GM19468 (cell line): ENCODE measurements around the gene PXYLP1.

Source experiments
- ATAC-seq: cut with Tn5 transposase; IDR thresholded peaks from one replicate; pipeline ENCODE4 v1.9.1; 2021; ENCODE audit warnings: mild to moderate bottlenecking, moderate library complexity, moderate number of reproducible peaks; ENCODE audit not compliant: unreplicated experiment; ENCODE audit errors: extremely low read depth

The PXYLP1 gene

DNA sequence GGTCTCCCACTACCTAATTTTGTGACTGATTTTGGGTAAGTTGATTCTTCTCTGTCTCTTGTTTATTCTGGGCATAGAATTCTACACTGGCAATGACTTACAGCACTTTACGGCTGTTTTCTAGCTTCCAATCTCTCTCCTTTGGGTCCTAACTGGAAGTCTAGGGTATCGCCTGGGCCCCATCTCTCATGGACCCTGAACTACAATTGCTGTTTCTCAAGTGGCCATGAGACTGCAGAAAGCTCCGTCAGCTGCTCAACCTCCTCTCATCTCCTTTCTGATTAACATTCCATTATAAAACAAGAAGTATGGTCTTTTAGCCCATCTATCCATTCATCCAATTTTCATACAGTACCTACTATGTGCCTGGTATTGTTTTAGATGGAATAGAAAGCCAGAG, 4.4 kb upstream of the PXYLP1 start:
- no peak for ATAC-seq

DNA sequence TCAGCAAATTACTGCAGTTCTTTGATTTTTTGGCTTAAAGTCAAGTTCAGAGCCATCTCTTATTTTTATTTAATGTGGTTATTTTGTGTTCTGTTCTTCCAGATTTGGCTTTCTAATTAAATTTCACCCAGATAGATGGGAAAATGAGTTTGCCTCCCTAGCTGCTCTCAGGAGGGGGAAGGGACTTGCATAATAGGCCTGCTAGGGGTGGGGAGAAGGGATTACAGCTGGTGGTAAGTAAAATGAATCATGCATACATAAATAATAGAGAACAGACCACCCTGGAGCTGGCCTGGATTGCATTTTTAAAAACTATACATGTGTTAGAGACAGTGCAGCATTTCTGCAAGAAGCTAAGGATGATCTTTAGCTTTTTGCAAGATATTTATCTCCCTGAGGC, 3.9 kb upstream of the PXYLP1 start:
- no peak for ATAC-seq

- no peak for ATAC-seq
These were observed 3.2 kb upstream of the PXYLP1 start for GRCh38 chr3:141228395-141228794.

- ATAC-seq, result no peak
These were observed 2.5 kb upstream of the PXYLP1 start for GRCh38 chr3:141229132-141229531.

- no peak for ATAC-seq
These were observed 1.3 kb upstream of the PXYLP1 start for GRCh38 chr3:141230293-141230692.

DNA sequence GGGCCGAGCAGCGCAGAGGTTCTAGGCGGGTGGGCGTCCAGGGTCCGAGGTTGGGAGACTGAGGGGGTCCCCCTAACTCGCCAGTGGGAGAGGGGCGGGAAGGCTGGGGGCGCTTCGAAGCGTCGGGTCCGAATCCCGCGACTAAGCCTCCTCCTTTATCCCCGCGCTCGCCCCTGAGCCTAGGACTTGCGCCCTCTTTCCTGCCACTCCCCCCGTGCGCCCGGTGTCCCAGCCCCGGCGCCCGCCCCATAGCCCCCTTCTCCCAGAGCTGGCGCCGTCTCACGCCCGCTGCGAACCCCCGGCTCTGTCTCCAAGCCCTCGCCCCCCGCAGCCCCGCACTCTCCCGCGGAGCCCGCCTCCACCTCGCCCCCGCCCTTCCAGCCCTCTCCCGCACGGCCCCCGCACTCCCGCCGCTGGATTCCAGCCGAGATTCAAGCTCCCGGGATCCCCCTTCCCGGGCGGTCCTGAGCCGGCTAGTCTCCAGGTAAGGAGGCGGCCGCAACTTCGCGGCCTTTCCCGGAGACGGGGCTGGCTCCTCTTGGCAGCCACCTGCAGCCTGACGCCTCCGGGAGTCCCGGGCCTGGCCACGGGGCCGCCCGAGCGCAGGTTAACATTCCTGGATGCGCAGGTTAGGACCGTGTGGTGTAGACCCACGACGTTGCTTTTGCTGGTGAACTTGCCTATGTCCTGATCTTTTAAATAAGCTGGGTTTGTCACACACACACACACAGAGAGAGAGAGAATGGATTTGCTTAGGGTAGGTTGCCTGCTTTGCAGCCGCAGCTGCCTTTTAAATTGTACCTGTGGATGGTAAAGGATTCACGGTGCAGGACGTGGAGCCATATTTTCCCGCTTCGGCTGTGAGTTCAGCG, 563 bp downstream of the PXYLP1 start:
- no peak for ATAC-seq

- ATAC-seq, result no peak
These were observed 2.0 kb downstream of the PXYLP1 start for GRCh38 chr3:141233457-141234161.

DNA sequence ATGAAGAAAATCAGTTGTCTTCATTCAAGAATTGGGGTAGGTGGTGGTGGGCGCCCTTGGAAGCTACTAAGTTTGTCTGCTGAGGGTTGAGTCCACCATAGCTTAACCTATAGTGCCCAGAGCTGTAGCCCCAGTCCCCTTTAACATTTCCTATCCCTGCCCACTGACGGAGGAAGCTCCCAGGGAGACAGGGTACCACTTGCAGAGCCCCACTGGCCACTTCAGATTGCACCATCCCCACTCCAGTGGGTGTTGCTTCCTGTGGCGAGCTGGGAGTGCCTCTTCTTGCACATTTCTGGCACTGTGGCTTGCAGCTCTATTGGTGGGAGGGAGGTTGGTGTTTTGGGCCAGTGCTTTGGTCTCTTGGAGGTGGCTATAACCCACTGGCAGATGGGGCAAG, 2.7 kb downstream of the PXYLP1 start:
- ATAC-seq, result no peak

DNA sequence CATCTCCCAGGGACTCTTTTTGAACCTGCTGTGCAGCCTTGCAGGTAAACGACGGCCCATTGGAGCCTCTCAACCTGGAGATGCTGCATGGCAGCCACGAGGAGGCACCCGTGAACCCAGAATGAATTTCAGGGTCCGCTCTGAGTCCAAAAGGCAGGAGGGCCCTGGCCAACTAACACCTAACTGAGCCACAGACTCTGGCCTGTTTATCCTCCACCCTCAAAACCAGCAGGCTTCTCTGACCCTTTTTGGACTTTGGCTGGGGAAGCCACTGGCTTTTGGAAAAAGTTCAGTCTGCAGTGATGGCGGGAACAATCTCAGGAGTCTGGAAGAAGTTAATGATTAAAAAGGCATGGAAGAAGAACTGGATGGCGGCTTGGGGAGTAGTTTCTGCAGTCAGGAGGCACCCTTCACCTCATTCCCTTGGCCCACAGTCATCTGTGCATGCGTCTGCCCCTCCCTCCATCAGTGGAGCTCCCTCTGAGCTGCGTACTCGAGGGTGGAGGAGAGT, 4.1 kb downstream of the PXYLP1 start:
- no peak for ATAC-seq

- ATAC-seq, result no peak
These were observed 4.7 kb downstream of the PXYLP1 start for GRCh38 chr3:141236361-141236760.

GRCh38 chr3:141237701-141238521, 6.3 kb downstream of the PXYLP1 start:
- no peak for ATAC-seq

- no peak for ATAC-seq
These were observed 8.1 kb downstream of the PXYLP1 start for GRCh38 chr3:141239511-141240281.

GRCh38 chr3:141240286-141240685, 8.7 kb downstream of the PXYLP1 start:
- ATAC-seq, result no peak

- ATAC-seq, result no peak
These were observed 9.3 kb downstream of the PXYLP1 start for GRCh38 chr3:141240687-141241615.

DNA sequence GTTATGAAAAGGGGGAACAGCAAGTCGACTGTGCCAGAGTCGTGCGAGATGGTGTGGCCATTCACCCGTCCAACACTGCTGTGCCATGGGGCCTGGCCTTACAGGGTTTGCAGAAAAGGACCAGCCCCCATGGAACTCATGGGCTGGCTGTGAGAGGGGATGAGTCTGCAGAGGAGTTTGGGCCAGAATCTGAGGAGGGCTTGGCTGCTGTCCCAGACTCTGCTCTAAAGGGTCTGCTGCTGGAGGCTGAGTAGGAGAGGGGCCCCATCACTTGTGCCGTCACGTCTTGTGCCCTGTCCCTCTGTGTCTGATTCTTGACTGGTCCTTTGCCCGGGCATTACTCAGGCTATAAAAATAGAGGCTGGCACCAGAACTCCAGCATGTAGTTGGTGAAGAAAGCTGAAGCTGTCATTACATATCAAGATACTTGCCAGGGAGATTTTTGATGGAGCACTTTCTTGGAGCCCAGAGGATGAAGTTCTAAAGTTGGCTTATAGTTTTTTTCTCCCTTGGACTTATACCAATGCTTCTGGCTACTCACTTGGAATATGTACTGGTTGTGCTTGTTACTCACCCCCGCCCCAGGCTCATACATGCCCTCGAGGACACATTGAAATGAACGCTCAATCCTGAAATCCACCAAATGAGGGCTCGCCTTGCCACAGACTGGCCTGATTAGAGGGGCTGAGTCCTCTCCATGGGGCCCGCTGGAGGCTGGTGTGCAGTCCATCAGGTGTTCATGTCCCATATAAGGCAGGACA, 10.2 kb downstream of the PXYLP1 start:
- ATAC-seq, result no peak

GRCh38 chr3:141242377-141243092, 10.9 kb downstream of the PXYLP1 start:
- ATAC-seq, result no peak

- ATAC-seq, result no peak
These were observed 11.7 kb downstream of the PXYLP1 start for GRCh38 chr3:141243271-141243707.
